ENCODE measurements around the gene RNF213.

Gene RNF213

GRCh38 chr17:80260791-80261158 is at the start of gene RNF213:
Gene RNF213 (plus strand): TSS chr17:80260852. CDS start chr17:80263682, 2,830 bp downstream.
- H3K4me1 Mint-ChIP-seq (ENCODE audit: low read depth) = peaks cover 46% of the 10 kb centered on the region
- no peaks in the 10 kb centered on the region for H3K9me3 Mint-ChIP-seq
- no peaks in the 10 kb centered on the region for H3K27me3 Mint-ChIP-seq (ENCODE audit: low read depth)
- peaks cover 22% of the 10 kb centered on the region for H3K36me3 Mint-ChIP-seq (ENCODE audit: low read depth)
- peak within 1 kb of the TSS; percentile 95 for H3K4me3 Mint-ChIP-seq
- H3K27ac Mint-ChIP-seq = peak within 1 kb of the TSS; percentile 99

- H3K9me3 Mint-ChIP-seq = no peaks in the 10 kb centered on the region
- no peak overlapping the region for H3K27ac Mint-ChIP-seq
- peaks cover 8% of the 10 kb centered on the region for H3K36me3 Mint-ChIP-seq (ENCODE audit: low read depth)
Observed at GRCh38 chr17:80212109-80212508, 48.5 kb upstream of the RNF213 start.

GRCh38 chr17:80212511-80212910 is 48.1 kb upstream of the RNF213 start:
- H3K9me3 Mint-ChIP-seq = no peaks in the 10 kb centered on the region
- no peaks in the 10 kb centered on the region for H3K4me1 Mint-ChIP-seq (ENCODE audit: low read depth)
- peaks cover 9% of the 10 kb centered on the region for H3K36me3 Mint-ChIP-seq (ENCODE audit: low read depth)
- no peak overlapping the region for H3K27ac Mint-ChIP-seq
- H3K27me3 Mint-ChIP-seq (ENCODE audit: low read depth) = no peaks in the 10 kb centered on the region
- H3K4me3 Mint-ChIP-seq = no peak overlapping the region

More at GRCh38 chr17:80212109-80212508, 48.5 kb upstream of the RNF213 start:
- no peak overlapping the region for H3K4me3 Mint-ChIP-seq
- H3K4me1 Mint-ChIP-seq (ENCODE audit: low read depth) = no peaks in the 10 kb centered on the region
- no peaks in the 10 kb centered on the region for H3K27me3 Mint-ChIP-seq (ENCODE audit: low read depth)

DNA sequence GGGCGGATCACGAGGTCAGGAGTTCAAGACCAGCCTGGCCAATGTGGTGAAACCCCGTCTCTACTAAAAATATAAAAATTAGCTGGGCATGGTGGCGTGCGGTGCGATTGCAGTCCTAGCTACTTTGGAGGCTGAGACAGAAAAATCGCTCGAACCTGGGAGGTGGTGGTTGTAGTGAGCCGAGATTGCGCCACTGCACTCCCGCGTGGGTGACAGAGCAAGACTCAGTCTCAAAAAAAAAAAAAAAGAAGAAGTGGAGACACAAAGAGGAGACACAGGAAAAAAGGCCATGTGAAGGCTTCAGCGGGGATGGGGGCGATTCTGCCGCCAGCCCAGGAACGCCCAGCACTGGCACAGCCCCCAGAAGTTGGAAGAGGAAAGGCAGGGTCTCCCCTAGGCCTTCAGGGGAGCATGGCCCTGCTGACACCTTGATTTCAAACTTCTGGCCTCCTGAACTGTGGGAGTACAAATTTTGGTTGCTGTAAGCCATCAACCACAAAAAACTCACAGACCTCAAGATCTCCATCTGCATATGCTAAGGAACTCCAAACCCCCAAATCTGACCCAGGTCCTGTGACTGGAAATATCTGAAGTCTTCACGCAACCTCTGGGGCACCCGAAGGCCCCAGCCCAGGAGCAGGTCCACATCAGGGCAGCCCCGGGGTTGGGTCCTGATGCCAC is 47.5 kb upstream of the RNF213 start:
- H3K36me3 Mint-ChIP-seq (ENCODE audit: low read depth) = peaks cover 12% of the 10 kb centered on the region
- H3K4me3 Mint-ChIP-seq = no peak overlapping the region
- no peaks in the 10 kb centered on the region for H3K27me3 Mint-ChIP-seq (ENCODE audit: low read depth)
- no peaks in the 10 kb centered on the region for H3K9me3 Mint-ChIP-seq
- no peaks in the 10 kb centered on the region for H3K4me1 Mint-ChIP-seq (ENCODE audit: low read depth)
- H3K27ac Mint-ChIP-seq = peak overlapping the region; percentile 31

GRCh38 chr17:80213643-80213975 is 47.0 kb upstream of the RNF213 start:
- no peaks in the 10 kb centered on the region for H3K27me3 Mint-ChIP-seq (ENCODE audit: low read depth)
- no peak overlapping the region for H3K4me3 Mint-ChIP-seq
- peaks cover 12% of the 10 kb centered on the region for H3K36me3 Mint-ChIP-seq (ENCODE audit: low read depth)
- H3K27ac Mint-ChIP-seq = peak overlapping the region; percentile 31
- no peaks in the 10 kb centered on the region for H3K9me3 Mint-ChIP-seq
- H3K4me1 Mint-ChIP-seq (ENCODE audit: low read depth) = no peaks in the 10 kb centered on the region

GRCh38 chr17:80214012-80214877 is 46.4 kb upstream of the RNF213 start:
- no peaks in the 10 kb centered on the region for H3K27me3 Mint-ChIP-seq (ENCODE audit: low read depth)
- no peaks in the 10 kb centered on the region for H3K9me3 Mint-ChIP-seq
- H3K36me3 Mint-ChIP-seq (ENCODE audit: low read depth) = peaks cover 12% of the 10 kb centered on the region
- H3K4me3 Mint-ChIP-seq = no peak overlapping the region
- peaks cover under 1% of the 10 kb centered on the region for H3K4me1 Mint-ChIP-seq (ENCODE audit: low read depth)
- H3K27ac Mint-ChIP-seq = no peak overlapping the region

- Mint-ChIP-seq H3K4me3 (no peak overlapping the region), H3K27ac (no peak overlapping the region), H3K4me1 (ENCODE audit: low read depth) (peaks cover 4% of the 10 kb centered on the region), H3K9me3 (no peaks in the 10 kb centered on the region), H3K36me3 (ENCODE audit: low read depth) (peaks cover 12% of the 10 kb centered on the region), H3K27me3 (ENCODE audit: low read depth) (no peaks in the 10 kb centered on the region)
Observed at GRCh38 chr17:80214878-80215210, 45.8 kb upstream of the RNF213 start.

DNA sequence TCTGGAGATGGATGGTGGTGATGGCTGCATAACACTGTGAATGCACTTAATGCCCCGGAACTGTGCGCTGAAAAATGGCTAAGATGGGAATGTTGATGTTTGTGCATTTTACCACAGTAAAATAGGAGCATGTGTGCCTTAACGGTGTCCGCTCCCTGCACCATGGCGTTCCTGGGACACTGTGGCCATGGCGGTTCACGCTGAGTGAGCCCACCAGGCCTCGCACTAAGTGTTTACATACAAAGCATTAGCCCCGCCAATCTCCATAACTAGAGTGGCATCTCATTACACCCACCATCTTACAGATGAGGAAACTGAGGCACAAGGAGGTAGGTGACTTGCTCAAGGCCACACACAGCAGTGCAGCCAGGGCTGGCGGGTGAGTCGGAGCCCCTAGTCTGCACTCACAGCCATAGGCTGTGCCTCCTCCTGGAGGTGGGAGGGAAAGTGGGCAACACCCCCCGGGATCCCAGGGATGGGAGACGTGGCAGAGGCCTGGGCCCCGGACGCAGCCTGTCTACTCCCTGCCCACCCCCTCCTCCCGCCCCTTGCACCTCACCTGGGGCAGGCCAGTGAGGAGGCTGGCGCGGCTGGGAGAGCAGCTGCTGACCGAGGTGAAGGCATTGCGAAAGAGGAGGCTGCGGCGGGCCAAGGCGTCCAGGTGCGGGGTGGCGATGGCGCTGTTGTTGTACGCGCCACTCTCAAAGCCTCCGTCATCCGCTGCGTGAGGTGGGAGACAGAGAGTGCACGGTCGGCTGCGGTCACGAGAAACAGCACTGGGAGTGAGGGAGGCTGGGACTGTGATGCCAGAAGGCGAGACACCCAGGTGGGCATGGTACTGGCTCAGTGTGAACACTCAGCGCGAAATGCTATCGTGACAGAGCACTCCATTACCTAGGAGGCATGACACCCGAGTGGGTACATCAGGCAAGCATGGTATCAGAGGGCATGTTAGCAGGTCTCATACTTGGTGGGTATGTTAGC is 43.9 kb upstream of the RNF213 start:
- no peak overlapping the region for H3K4me3 Mint-ChIP-seq
- no peak overlapping the region for H3K27ac Mint-ChIP-seq
- peaks cover 4% of the 10 kb centered on the region for H3K4me1 Mint-ChIP-seq (ENCODE audit: low read depth)
- H3K9me3 Mint-ChIP-seq = no peaks in the 10 kb centered on the region
- peaks cover 9% of the 10 kb centered on the region for H3K36me3 Mint-ChIP-seq (ENCODE audit: low read depth)
- H3K27me3 Mint-ChIP-seq (ENCODE audit: low read depth) = no peaks in the 10 kb centered on the region

- Mint-ChIP-seq H3K27ac (no peak overlapping the region), H3K4me3 (no peak overlapping the region), H3K9me3 (no peaks in the 10 kb centered on the region), H3K36me3 (ENCODE audit: low read depth) (peaks cover 9% of the 10 kb centered on the region), H3K4me1 (ENCODE audit: low read depth) (peaks cover 4% of the 10 kb centered on the region), H3K27me3 (ENCODE audit: low read depth) (no peaks in the 10 kb centered on the region)
Observed at GRCh38 chr17:80217703-80218362, 42.8 kb upstream of the RNF213 start.

DNA sequence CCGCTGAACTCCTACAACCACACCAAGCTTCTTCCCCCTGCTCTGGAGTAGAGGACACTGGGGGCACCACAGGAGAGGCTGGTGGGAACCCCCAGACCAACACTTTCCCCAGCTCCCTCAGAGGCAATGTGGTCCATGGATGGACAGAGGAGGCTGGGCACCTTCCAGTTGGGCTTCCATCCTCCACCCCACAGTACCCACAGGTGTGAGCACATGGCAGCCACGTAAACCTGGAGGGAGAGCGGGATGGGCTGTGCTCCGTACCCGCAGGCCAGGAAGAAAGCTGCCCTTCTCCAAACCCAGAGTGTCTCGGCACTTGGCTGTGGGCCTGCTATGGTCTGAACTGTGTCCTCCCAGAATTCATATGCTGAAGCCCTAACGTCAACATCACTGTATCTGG is 42.3 kb upstream of the RNF213 start:
- no peaks in the 10 kb centered on the region for H3K9me3 Mint-ChIP-seq
- H3K36me3 Mint-ChIP-seq (ENCODE audit: low read depth) = peaks cover 9% of the 10 kb centered on the region
- H3K4me1 Mint-ChIP-seq (ENCODE audit: low read depth) = peaks cover 4% of the 10 kb centered on the region
- H3K4me3 Mint-ChIP-seq = peak overlapping the region; percentile 86
- no peak overlapping the region for H3K27ac Mint-ChIP-seq
- H3K27me3 Mint-ChIP-seq (ENCODE audit: low read depth) = no peaks in the 10 kb centered on the region

GRCh38 chr17:80219013-80219762 is 41.5 kb upstream of the RNF213 start:
- H3K4me1 Mint-ChIP-seq (ENCODE audit: low read depth) = peaks cover 6% of the 10 kb centered on the region

GRCh38 chr17:80219763-80220053 is 40.9 kb upstream of the RNF213 start:
- H3K4me1 Mint-ChIP-seq (ENCODE audit: low read depth) = peaks cover 6% of the 10 kb centered on the region
- H3K9me3 Mint-ChIP-seq = no peaks in the 10 kb centered on the region
- no peaks in the 10 kb centered on the region for H3K27me3 Mint-ChIP-seq (ENCODE audit: low read depth)
- H3K27ac Mint-ChIP-seq = peak overlapping the region; percentile 85
- peaks cover 10% of the 10 kb centered on the region for H3K36me3 Mint-ChIP-seq (ENCODE audit: low read depth)
- H3K4me3 Mint-ChIP-seq = peak overlapping the region; percentile 86

More at GRCh38 chr17:80219013-80219762, 41.5 kb upstream of the RNF213 start:
- H3K4me3 Mint-ChIP-seq = peak overlapping the region; percentile 86
- no peaks in the 10 kb centered on the region for H3K9me3 Mint-ChIP-seq
- no peaks in the 10 kb centered on the region for H3K27me3 Mint-ChIP-seq (ENCODE audit: low read depth)
- H3K36me3 Mint-ChIP-seq (ENCODE audit: low read depth) = peaks cover 10% of the 10 kb centered on the region
- peak overlapping the region; percentile 85 for H3K27ac Mint-ChIP-seq

DNA sequence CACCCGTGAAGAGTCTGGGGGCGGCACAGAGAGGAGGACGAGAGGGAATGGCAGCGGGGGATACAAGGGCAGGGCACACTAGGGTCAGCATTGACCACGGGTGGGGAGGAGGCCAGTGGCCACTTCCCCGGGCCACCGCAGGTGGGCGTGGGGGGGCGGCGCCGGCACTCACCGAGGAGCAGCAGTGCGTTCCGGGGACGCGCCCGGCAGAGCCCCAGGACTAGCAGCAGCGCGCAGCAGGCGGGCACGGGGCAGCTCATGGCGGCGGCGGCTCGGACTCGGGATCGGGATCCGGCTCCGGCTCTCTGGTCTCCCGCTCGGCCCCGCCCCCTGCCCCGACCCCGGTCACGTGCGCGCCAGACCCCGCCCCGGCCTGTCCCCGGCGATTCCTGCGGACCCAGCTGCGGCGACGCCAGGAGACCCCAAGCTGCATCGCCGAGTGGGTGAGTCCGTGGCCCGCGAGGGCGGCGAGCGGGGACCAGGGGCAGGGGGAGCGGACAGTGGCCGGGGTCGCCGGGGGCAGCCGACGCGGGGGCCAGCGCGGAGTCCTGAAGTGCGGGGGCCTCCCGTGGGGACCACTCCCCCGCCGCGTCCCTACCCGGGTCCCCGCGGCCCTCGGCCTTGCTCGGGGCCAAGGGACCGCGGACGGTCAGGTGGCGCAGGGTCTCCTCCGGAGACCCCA is 40.5 kb upstream of the RNF213 start, which contains the start of the genes SGSH and SLC26A11:
SGSH (minus strand) TSS at position 280 of the 682 bp plus-strand sequence; CDS start at position 260, 20 bp downstream.
SLC26A11 (plus strand) TSS at position 374 of the 682 bp plus-strand sequence. CDS start 1,134 bp downstream, outside the sequence.
- Mint-ChIP-seq H3K9me3 (no peaks in the 10 kb centered on the region), H3K27ac (peak within 1 kb of the TSS; percentile 85), H3K27me3 (ENCODE audit: low read depth) (no peaks in the 10 kb centered on the region), H3K4me1 (ENCODE audit: low read depth) (peaks cover 6% of the 10 kb centered on the region), H3K4me3 (peak within 1 kb of the TSS; percentile 86), H3K36me3 (ENCODE audit: low read depth) (peaks cover 10% of the 10 kb centered on the region)

Data from T-helper 1 cell treated with Interleukin-12 subunit alpha and Interleukin-12 subunit beta and Interleukin-4 antibody, amounts not matched to agents 30 μg/mL and 1 μg/mL, for 36 hours (primary cell).